CD4-positive, alpha-beta T cell treated with Interferon gamma for 1 hour (primary cell): ENCODE data around the gene TAOK1.

Source experiments
- DNase-seq: peaks from one replicate; pipeline ENCODE4 v3.0.0-alpha.2; 2020

TAOK1 gene

GRCh38 chr17:29572691-29573557 is 182.8 kb downstream of the TAOK1 start:
- DNase-seq = peak; percentile 57

- no peak for DNase-seq
Observed at GRCh38 chr17:29573558-29573869, 183.4 kb downstream of the TAOK1 start.

GRCh38 chr17:29573871-29574731 is 183.9 kb downstream of the TAOK1 start:
- no peak for DNase-seq

DNA sequence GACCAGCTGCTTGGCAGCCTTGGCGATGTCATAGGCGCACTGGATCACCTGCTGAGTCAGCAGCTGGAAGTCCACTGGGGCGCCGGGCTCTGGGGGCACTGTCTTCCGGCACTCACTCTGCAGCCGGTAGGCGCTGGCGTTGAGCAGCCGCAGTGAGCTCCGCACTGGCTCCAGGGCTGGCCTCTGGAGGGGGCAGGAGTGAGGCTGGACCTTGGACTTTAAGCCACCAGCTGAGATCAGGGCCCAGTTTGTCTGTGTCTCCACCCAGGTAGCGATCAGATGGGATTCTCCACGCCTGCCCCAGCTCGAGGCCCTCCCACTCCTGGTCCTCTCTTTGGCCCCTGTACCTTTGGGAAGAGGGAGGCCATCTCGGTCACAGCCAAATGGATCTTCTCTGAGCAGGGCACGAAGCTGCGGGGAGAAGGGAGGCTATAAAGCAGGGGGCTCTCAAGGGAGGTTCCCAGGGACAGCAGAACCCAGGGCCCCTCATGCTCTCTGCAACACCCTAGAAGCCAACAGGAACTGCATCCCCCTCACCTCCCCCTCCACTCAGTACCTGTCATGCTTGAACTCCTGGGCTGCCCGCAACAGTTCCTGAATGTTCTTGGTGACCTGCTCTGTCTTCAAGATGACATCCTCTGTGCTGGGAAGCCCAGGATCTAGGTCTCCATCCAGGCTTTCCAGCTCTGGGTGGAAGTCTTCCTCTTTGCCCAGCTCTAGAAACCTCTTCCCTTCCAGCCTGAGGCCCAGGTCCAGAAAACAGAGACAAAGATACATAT is 184.8 kb downstream of the TAOK1 start:
- DNase-seq = no peak

GRCh38 chr17:29575511-29576213 is 185.5 kb downstream of the TAOK1 start:
- no peak for DNase-seq

DNA sequence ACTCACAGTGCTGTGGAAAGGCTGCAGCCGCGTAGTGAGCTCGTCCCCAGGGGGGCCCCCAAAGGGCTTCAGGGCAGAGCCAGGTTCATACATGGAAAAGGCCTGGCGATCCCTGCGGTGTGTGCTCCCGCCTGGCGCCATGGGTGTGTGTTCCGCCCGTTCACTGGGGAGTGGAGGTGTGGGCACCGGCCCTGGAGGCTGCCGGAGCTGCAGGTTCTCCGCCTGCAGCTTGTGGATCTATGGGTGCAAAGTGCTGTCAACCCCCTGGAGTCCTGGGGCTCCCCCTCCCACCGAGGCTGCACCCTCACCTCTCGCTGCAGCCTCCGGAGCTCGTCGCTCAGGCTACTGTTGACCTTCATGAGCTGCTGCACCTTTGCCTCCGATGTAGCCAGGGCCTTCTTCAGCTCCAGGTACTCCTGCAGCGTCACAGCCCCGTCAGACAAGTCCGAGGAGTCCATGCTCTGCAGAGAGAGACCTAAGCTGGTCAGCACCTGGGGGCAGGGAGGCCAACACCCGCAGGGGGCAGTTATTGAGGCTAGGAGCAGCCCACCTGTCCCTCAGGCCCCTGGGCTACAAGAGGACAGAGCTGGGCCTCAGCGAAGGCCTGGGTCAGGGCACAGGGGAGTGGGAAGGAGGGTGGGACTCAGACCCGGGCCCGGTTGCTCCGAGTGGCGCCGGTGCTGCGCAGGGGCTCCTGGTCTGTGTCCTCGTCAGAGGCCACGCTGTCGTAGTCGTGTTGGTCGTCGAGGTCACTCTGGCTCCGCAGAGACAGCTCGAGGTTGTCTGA is 186.2 kb downstream of the TAOK1 start:
- DNase-seq = no peak

DNA sequence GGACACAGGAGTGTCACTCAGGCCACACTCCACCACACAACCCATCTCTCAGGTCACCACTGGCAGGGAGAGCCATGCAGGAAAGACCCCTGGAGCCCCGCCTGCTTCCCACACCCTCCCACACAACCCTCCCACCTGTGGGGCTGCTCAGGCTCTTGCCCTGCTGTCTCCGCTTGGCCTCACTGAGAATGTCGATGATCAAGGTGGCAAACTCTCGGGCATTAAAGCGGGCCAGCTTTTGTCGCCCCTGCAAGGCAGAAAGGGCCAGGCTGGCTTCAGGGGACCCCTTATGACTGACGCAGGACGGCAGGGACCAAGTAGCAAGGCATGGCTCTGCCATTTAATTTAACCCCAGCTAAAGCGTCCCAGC is 186.8 kb downstream of the TAOK1 start:
- DNase-seq = no peak

- DNase-seq = no peak
Observed at GRCh38 chr17:29577385-29578211, 187.4 kb downstream of the TAOK1 start.

- no peak for DNase-seq
Observed at GRCh38 chr17:29578626-29579485, 188.7 kb downstream of the TAOK1 start.

- peak; percentile 89 for DNase-seq
Observed at GRCh38 chr17:29579866-29580771, 190.0 kb downstream of the TAOK1 start.

DNA sequence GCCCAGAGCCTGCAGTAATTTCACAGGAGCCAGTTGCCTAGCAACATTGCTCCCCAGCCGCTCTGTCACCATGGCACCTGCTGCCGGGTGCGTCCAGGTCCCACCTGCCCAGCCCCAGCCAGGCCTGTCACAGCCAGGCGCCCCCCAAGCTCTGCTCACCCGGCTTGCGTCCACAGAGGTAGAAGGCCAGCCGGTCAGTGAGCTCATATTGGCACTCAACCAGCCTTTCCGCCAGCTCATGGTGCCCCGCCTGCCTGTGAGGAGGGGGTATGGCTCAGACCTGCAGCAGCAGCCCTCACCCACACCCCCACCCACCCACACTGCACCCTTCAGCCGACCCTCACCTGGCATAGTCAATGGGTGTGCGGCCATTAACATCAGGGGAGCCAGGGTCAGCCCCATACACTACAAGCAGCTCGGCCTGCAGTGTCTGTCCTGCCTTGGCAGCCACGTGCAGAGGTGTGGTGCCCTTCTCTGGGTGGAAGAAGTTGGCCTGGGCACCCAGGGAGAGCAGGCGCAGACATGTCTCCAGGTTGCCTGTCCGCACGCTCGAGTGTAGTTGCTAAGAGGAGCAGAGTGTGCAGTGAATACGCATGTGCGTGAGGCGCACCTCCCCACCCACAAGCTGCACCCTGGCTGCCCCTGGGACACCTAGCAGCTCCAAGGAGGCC is 191.6 kb downstream of the TAOK1 start:
- DNase-seq = no peak

DNA sequence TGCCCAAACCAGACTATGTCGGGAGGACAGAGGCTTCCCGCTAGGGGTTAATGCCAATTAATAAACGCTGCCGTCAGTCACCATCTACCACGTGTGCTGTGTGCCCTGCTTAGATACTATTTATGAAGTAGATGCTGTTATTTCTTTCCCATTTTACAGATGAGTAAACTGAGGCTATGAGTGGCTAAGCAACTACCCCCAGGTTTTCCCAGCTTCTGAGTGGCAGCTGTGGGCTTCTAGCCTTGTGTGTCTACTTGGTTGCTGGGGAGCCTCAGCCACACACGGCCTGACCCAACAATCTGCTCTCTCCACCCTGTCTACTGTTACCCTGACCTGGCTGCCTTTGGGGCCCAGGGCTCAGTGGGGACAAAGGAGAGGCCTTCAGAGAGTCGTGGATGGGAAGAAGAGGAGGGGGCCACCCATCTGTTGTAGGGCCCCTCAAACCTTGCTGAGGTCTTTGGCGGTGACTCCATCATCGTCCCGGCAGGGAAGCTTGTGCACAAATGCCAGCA is 192.1 kb downstream of the TAOK1 start:
- no peak for DNase-seq

DNA sequence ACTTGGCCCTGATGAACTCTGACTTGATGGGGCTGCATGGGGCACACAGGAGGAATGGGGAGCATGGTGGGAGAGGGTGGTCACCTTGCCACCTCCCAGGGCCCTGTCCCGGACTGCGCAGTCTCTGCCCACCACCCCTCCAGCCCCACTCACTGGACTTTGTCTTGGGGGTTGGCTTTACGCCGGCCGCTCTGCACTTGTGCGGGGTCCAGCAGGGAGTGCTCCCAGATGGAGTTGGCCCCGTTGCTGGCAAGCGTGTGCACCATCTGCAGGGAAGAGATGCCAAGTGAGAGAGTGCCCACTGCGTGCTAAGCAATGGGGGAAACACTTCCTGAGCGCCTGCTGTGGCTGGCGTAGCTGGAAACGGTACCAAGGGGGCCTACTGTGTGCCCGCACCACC is 192.6 kb downstream of the TAOK1 start:
- DNase-seq = no peak

DNA sequence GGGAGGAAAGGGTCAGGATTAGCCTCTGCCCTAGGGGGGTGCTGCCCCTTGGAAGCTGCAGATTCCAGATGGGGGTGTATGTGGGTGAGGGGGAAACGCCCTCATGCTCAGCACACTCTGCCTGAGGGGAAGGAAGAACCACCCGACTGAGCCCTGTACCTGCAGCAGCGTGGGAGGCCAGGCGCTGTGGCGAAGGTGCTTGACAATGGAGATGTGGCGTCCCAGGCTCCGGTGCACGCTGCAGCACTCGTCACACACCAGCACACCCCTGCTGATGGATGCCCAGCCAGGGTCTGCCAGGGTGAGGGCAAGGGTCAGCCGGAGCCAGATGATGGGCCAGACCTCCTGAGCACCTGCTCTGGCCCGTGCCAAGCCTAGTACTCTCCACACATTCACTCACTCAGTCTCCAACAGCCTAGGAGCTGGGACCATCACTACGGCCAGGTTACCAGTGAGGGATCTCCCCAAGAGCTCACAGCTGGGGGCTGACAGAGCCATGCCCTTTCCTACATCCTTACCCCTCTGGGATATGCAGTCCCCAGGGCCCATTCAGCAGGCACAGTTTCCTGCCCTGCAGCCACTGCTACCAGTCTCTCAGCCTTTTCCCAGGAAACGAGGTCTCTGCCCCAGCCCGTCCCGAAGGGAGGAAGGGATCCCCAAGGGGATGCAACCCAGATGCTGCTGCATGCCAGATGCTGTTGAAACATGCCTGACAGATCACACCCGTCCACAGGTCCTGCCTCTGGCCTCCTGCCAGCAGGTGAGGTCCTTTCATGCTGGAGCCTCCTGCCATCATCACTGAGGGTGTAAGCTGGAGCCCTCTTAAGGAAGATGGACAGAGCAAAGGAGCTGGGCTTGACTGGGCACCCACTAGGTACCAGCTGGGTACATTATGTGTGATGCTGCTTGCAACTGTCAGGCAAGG is 193.4 kb downstream of the TAOK1 start:
- DNase-seq = no peak

- no peak for DNase-seq
Observed at GRCh38 chr17:29584452-29585079, 194.4 kb downstream of the TAOK1 start.

- DNase-seq = peak; percentile 39
Observed at GRCh38 chr17:29585080-29585751, 195.1 kb downstream of the TAOK1 start.
